ENCODE data around the gene RNF157.
"Not testable (repeated sequence)": the region's sequence is repeated elsewhere in the genome, so short reads cannot be mapped to it uniquely, and the experiment has no call there.

The RNF157 gene

DNA sequence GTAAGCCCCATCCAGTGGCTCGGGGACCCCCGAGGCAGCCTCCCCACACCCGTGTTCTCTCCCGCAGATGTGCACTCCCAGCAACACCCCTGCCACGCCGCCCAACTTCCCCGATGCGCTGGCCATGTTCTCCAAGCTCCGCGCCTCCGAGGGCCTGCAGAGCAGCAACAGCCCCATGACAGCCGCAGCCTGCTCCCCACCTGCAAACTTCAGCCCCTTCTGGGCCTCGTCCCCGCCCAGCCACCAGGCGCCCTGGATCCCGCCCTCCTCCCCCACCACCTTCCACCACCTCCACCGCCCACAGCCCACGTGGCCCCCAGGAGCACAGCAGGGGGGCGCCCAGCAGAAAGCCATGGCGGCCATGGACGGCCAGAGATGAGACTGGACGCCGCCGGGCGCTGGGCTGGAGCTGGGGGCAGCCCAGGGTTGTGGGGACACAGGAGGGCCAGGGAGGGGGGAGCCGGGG is 29.9 kb upstream of the RNF157 start:
- DNase-seq (ENCODE audit: low read depth) = no peak
- TF ChIP-seq, protein P1, sequence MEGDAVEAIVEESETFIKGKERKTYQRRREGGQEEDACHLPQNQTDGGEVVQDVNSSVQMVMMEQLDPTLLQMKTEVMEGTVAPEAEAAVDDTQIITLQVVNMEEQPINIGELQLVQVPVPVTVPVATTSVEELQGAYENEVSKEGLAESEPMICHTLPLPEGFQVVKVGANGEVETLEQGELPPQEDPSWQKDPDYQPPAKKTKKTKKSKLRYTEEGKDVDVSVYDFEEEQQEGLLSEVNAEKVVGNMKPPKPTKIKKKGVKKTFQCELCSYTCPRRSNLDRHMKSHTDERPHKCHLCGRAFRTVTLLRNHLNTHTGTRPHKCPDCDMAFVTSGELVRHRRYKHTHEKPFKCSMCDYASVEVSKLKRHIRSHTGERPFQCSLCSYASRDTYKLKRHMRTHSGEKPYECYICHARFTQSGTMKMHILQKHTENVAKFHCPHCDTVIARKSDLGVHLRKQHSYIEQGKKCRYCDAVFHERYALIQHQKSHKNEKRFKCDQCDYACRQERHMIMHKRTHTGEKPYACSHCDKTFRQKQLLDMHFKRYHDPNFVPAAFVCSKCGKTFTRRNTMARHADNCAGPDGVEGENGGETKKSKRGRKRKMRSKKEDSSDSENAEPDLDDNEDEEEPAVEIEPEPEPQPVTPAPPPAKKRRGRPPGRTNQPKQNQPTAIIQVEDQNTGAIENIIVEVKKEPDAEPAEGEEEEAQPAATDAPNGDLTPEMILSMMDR (IDR thresholded peaks at IDR 0.05; ENCODE audit: control insufficient read depth, insufficient read depth, low read depth, low read length, missing control alignments) = no peak
- H3K4me3 ChIP-seq (ENCODE audit: control insufficient read depth, low read depth, low read length) = no peak overlapping the region

DNA sequence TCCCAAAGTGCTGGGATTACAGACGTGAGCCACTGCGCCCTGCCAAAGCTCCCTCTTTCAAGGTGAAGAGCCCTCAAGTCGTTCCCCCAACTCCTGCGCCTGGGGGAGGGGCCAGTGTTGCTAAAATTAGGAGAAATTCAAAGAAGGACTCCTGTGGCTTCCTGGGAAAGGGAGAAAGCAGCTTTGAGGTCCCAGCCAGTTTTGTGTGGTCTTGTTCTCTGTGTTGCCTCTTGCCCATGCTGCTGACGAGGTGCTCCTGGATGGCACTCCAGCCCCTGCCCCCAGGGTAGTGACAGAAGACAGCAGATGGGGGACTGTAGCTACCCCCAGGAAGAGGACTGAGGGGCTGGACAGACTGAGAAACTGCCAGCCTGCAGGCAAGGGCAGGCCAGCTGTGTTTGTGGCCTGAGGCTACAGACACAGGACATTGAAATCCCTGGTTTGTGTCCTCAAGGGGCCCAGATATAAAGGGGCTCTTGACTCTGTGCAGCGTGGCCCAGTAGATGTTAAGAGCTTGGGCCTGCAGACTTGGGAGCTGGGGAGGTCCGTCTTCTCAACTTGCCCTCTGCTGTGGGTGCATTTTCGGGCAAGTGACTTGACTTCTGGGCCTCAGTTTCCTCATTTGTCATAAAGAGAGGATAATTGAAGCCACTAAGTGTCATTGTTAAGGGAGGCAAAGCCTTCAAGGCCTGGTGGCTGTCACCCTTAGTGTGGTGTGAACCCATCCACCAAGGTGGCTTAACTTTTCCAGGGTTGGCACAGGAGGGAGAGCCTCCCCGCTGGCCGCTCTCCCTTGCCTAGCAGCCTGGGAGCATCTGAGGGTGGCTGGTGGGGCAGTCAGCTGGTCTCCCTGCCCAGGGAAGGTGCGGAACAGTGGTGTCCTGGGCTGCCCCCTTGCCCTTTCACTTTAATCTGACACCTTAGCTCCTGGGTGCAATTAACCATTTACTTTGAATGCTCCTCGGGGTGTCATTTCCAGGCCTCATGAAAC is 29.0 kb upstream of the RNF157 start:
- TF ChIP-seq, protein P1 (IDR thresholded peaks at IDR 0.05; ENCODE audit: control insufficient read depth, insufficient read depth, low read depth, low read length, missing control alignments) = no peak
- no peak overlapping the region for H3K4me3 ChIP-seq (ENCODE audit: control insufficient read depth, low read depth, low read length)
- no peak for DNase-seq (ENCODE audit: low read depth)

DNA sequence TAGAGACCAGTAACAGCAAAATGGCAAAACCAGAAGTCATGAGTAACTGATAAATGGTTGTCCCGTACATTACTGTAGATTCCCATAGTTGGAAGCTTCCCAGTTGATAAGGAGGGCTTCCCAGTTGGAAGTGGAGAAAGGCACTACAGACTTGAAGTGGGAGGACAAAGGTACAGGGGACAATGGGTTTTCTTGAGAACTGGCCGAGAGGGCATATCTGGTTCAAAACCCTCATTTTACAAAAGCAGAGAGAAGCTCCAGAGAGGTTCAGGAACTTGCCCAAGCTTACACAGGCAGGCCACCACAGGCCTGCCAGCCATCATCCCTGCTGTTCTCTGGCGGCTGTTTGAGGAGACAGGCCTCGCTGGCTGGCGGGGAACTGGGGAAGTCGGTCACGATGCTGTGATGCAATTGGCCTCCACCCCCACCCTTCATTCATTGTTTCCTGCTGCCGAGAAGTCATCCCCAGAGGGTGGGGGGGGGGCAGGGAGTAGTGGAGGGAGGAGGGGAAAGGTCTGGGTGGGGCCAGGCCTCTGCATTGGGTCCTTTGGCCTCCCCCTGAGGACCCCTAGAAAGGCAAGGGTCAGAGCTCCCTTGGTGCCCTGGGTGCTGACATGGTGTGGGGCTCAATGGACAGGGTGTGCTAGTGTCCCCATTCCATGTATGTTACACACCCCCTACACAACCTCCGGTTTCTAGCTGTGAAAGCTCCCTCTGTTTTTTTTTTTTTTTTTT is 27.9 kb upstream of the RNF157 start:
- DNase-seq (ENCODE audit: low read depth) = no peak
- TF ChIP-seq, protein P1 (IDR thresholded peaks at IDR 0.05; ENCODE audit: control insufficient read depth, insufficient read depth, low read depth, low read length, missing control alignments) = no peak
- H3K4me3 ChIP-seq (ENCODE audit: control insufficient read depth, low read depth, low read length) = no peak overlapping the region

DNA sequence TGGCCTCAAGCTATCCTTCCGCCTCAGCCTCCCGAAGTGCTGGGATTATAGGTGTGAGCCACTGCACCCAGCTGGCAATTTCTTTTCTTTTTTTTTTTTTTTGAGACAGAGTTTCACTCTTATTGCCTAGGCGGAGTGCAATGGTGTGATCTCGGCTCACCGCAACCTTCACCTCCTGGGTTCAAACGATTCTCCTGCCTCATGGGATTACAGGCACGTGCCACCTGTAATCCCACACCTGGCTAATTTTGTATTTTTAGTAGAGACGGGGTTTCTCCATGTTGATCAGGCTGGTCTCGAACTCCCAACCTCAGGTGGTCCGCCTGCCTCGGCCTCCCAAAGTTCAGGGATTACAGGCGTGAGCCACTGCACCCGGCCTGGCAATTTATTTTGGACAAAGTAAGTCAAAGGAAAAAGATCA is 27.3 kb upstream of the RNF157 start:
- not testable (repeated sequence) for DNase-seq (ENCODE audit: low read depth); H3K4me3 ChIP-seq (ENCODE audit: control insufficient read depth, low read depth, low read length)

DNA sequence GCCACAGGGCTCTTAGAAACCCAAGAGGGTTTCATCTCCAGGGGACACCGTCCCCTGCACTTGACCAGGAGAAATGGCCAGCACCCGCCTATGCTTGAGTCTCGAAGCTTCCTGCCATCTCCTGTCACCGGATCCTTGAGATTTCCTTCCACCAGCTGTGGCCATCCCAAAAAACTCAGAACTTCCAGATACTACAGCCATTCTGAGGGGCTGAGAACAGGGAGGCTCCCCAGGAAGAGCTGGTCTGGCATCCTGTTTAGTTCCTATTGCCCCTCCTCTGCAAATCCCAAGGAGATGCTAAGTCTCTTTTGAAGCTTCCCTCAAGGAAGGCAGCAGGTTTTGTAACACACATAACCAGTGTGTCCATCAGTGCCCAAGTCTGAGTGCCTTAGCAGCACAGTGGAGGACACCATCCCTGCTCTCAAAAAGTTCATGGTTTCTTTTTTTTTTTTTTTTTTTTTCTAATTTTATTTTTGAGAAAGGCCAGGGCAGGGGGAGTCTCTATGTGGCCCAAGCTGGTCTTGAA is 26.8 kb upstream of the RNF157 start:
- DNase-seq (ENCODE audit: low read depth) = no peak
- H3K4me3 ChIP-seq (ENCODE audit: control insufficient read depth, low read depth, low read length) = peak overlapping the region; percentile 75
- TF ChIP-seq, protein P1 (IDR thresholded peaks at IDR 0.05; ENCODE audit: control insufficient read depth, insufficient read depth, low read depth, low read length, missing control alignments) = no peak

DNA sequence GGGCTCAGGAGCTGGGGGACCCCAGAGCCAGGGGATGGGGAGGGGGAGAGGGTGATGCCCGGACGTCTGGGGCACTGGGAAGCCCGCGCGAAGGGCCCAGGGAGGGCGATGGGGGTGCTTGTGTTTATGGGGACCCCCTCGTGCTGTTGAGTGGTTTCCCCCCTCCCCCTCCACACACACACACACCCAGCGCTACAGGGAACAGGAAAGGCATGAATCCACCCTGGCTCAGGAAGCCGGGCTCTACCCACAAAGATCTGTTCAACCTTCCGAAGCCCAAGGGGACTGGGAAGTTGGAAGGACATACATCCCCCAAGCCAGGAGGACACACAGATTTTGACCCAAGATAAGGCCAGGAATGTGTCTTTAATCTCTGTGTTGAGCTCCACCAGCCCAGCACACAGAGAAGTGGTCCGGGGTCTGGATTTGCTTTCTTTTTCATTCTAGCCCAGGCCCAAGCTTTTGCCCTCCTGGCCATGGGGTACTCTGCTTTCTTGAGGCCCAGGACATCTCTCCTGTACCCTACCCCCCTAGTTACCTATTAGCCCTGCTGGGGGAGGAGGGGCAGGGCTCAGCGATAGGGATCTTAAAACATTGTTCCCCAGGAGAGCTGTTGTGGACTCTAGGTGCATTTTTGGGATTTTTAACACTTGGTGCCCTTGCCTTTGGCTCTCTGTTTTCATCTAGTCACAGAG is 26.1 kb upstream of the RNF157 start:
- H3K4me3 ChIP-seq (ENCODE audit: control insufficient read depth, low read depth, low read length) = peak overlapping the region; percentile 75
- TF ChIP-seq, protein P1 (IDR thresholded peaks at IDR 0.05; ENCODE audit: control insufficient read depth, insufficient read depth, low read depth, low read length, missing control alignments) = no peak
- DNase-seq (ENCODE audit: low read depth) = no peak
